Lower lobe of right lung (tissue), 2 donors: ENCODE data around the gene SMG6. TPM values are rescaled to one million over a fixed set of nuclear protein-coding genes. Genes with fewer than 3 reads are reported as not detected.

ENCODE experiments used
- ATAC-seq, 2 donors: fragments of 200-7000 bp; cut with Tn5 transposase; one replicate each; pipeline ENCODE4 v1.9.1; 2020 to 2022; ENCODE audit warnings: mild to moderate bottlenecking in 2 of 2, moderate library complexity in 2 of 2
- DNase-seq: peaks from one replicate; pipeline ENCODE4 v3.0.0-alpha.2; 2020
- H3K27ac ChIP-seq: fragments of 200-600 bp; one replicate; pipeline ENCODE4 v1.8.0; 2022
- H3K27me3 ChIP-seq: fragments of 200-600 bp; one replicate; pipeline ENCODE4 v1.8.0; 2022; ENCODE audit warnings: low read depth
- H3K36me3 ChIP-seq: fragments of 200-600 bp; one replicate; pipeline ENCODE4 v1.8.0; 2022; ENCODE audit warnings: mild to moderate bottlenecking
- H3K4me1 ChIP-seq: fragments of 200-600 bp; one replicate; pipeline ENCODE4 v1.8.0; 2022
- H3K4me3 ChIP-seq: fragments of 200-600 bp; one replicate; pipeline ENCODE4 v1.8.0; 2022; ENCODE audit warnings: mild to moderate bottlenecking
- H3K9me3 ChIP-seq: fragments of 200-600 bp; one replicate; pipeline ENCODE4 v1.8.0; 2022
- intact Hi-C: fragments of 100-400 bp; cut with DNase I; formaldehyde crosslinking; loops from one replicate; pipeline ENCODE4 v1.11.0; 2022
- total RNA-seq: library from RNA; stranded (reverse); fragmentation: NEBNext Ultra II Directional; extraction: Animal tissue kit (Norgen Biotek cat#: 25700); gene quantifications from one replicate; pipeline ENCODE4 v1.2.1, GENCODE V29; 2021
- TF ChIP-seq, protein P1 (sequence below): fragments of 200-600 bp; IDR thresholded peaks from one replicate; pipeline ENCODE4 v1.8.0; 2022; ENCODE audit warnings: antibody characterized with exemption, mild to moderate bottlenecking
- donor health status: DM: no; HTN: yes; CAD: no; lungs with severe emphysema.

Gene SMG6
- total RNA-seq, 1 donor from 2014 or later, result 33.8 TPM

DNA sequence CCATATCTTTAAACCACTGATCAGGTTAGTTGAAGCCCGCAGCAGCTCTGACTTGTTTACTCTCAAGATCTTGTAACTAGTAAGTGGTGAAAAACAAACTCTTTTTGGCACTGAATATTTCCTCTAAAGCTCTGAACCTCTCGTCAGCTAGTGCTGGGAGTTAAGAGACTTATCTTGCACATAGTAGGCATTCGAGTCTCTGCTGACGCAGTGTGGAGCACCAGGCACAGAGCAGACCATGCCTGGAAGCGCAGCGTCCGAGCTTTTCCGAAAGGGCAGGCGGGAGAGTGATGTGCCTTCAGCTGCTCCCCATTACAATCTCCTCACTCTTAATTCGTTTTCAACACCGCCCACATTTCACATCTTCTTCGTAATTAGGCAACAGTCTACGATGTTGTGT, 63.0 kb downstream of the SMG6 start:
- Histone ChIP-seq H3K9me3 (no peaks in the 10 kb centered on the region), H3K36me3 (peaks cover 22% of the 10 kb centered on the region), H3K4me1 (peaks cover 46% of the 10 kb centered on the region), H3K27me3 (no peaks in the 10 kb centered on the region), H3K4me3 (no peak overlapping the region), H3K27ac (peak overlapping the region; percentile 34)
- intact Hi-C loops, result loop anchor here (5.0 kb wide), 1 partner anchor 183 kb away; the partner anchor contains the start of gene HIC1
- DNase-seq, result no peak
- TF ChIP-seq, protein P1, sequence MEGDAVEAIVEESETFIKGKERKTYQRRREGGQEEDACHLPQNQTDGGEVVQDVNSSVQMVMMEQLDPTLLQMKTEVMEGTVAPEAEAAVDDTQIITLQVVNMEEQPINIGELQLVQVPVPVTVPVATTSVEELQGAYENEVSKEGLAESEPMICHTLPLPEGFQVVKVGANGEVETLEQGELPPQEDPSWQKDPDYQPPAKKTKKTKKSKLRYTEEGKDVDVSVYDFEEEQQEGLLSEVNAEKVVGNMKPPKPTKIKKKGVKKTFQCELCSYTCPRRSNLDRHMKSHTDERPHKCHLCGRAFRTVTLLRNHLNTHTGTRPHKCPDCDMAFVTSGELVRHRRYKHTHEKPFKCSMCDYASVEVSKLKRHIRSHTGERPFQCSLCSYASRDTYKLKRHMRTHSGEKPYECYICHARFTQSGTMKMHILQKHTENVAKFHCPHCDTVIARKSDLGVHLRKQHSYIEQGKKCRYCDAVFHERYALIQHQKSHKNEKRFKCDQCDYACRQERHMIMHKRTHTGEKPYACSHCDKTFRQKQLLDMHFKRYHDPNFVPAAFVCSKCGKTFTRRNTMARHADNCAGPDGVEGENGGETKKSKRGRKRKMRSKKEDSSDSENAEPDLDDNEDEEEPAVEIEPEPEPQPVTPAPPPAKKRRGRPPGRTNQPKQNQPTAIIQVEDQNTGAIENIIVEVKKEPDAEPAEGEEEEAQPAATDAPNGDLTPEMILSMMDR, result no peak
- ATAC-seq, result no peak

DNA sequence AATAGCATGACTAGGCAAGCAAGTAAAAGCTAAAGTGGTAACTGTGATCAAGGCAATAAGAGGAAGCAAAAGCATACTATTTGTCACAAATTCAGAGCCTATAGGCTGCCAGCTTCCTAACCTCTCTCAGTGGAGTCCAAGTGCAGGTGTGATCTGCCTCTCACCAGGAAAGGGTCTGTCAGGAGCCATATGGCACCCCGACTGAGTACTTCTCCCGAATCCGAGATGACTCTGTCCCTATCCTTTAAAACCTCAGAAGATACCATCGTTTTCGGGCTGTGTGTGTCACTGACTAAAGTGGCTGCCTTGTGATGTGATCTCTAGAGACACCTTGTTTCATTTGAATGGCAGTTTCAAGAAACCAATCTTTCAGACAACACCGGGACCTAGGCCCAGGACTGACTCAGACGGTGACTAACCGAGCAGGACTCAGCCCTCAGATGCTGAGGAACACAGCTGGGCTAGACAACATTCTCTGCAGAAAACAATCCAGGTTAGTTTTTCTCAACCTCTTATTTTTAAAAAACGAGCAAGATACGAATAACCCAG, 63.6 kb downstream of the SMG6 start:
- TF ChIP-seq, protein P1, result no peak
- intact Hi-C loops, result loop anchor here (5.0 kb wide), 1 partner anchor 183 kb away; the partner anchor contains the start of gene HIC1
- Histone ChIP-seq H3K4me3 (no peak overlapping the region), H3K9me3 (no peaks in the 10 kb centered on the region), H3K27ac (peak overlapping the region; percentile 34), H3K4me1 (peaks cover 43% of the 10 kb centered on the region), H3K36me3 (peaks cover 28% of the 10 kb centered on the region), H3K27me3 (no peaks in the 10 kb centered on the region)
- no peak for DNase-seq
- no peak for ATAC-seq

DNA sequence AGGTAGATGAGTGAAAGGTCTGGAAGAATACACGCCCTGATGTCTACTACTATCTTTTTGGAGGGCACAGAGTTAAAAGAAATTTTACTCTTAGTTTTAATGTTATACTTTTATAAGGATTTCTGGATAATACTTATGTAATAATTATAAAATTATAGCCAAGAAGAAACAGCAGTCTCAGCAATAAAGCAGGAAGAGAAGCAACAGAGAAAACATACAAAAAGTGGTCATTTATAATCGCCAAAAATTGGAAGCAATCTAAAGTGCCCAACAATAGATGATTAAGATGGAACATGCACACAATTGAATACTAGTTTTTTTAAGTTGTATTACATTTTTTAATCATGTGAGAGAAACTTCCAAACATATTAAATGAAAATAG, 64.4 kb downstream of the SMG6 start:
- Histone ChIP-seq H3K36me3 (peaks cover 34% of the 10 kb centered on the region), H3K4me1 (peaks cover 38% of the 10 kb centered on the region), H3K27ac (peak overlapping the region; percentile 57), H3K27me3 (no peaks in the 10 kb centered on the region), H3K4me3 (no peak overlapping the region), H3K9me3 (no peaks in the 10 kb centered on the region)
- TF ChIP-seq, protein P1, result no peak
- no peak for DNase-seq
- intact Hi-C loops, result no loop called here
- ATAC-seq, result no peak

DNA sequence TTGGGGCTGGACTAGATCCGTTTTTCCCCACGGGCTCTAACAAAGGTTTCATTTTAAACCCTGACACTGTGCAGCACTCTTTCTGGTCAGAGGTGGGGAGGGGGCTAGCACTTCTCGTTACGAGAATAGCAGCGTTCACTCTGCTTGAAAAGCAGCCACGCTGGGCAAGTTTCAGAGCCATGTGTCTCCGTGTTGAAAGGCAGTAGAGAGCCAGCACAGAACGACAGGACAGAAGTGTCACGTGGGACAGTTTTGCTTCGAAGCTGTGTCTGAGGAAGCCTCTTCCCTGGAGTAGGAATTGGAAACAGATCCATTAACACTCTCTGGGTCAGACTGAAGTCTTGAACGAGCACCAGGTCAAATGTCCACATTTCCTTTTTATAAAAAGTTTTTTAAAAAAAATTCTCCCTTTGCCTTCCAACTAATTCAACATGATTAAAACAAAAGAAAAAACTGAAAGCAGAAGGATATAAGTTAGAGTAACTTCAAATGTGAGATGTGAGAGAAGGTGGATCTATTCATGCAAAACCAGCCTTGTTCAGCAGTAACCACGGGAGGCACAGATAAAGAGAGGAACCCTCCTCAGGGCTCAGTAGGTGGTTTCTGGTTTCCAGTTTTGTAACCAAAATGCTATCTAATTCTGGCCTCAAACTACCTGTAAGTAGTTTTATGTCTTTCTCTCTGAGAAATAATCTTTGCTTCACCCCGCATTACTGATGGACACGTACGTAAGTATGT, 65.0 kb downstream of the SMG6 start:
- no peaks in the 10 kb centered on the region for H3K27me3 ChIP-seq
- H3K9me3 ChIP-seq, result no peaks in the 10 kb centered on the region
- peak overlapping the region; percentile 57 for H3K27ac ChIP-seq
- H3K36me3 ChIP-seq, result peaks cover 37% of the 10 kb centered on the region
- H3K4me1 ChIP-seq, result peaks cover 34% of the 10 kb centered on the region
- TF ChIP-seq, protein P1, result no peak
- no peak overlapping the region for H3K4me3 ChIP-seq
- peak in 1 of 2 donors; percentile 18 for ATAC-seq
- intact Hi-C loops, result no loop called here
- no peak for DNase-seq

DNA sequence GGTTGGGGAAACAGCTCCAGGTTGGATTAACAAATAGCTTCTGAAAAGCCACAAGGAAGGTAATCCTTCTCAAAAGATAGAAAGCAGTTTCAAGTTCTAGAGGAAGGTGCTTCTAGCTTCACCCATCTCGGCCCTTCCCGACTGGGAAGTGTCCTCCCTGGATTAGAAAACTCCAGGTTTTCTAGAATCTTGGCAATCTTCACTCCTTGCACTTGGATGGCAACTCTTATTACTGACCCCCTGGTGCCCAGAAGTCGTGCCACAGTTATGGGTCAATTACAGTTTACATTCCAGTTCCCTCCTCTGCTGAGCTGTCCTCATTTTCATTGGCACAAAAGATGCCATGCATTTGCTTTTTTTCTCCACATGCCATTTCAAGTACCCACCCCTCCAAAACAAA, 65.6 kb downstream of the SMG6 start:
- Histone ChIP-seq H3K36me3 (peaks cover 33% of the 10 kb centered on the region), H3K4me1 (peaks cover 33% of the 10 kb centered on the region), H3K27me3 (no peaks in the 10 kb centered on the region), H3K27ac (peak overlapping the region; percentile 57), H3K9me3 (no peaks in the 10 kb centered on the region), H3K4me3 (no peak overlapping the region)
- ATAC-seq (no peak), DNase-seq (no peak)
- intact Hi-C loops, result no loop called here
- TF ChIP-seq, protein P1, result no peak
